ENCODE data around the gene PTEN.

Gene PTEN

GRCh38 chr10:87973635-87974034 is 110.2 kb downstream of the PTEN start:
- H2AFZ ChIP-seq (ENCODE audit: low read length) = no peak overlapping the region
- no peak overlapping the region for H3K4me2 ChIP-seq (ENCODE audit: low read depth, low read length, poor library complexity, severe bottlenecking)
- peaks cover 44% of the 10 kb centered on the region for H3K79me2 ChIP-seq (ENCODE audit: insufficient read depth, low read length)
- H3K9me2 ChIP-seq (replicated peaks; ENCODE audit: low read depth, low read length) = no peaks in the 10 kb centered on the region
- H3K4me1 ChIP-seq (ENCODE audit: insufficient read depth, low read length, poor library complexity, severe bottlenecking) = peaks cover 25% of the 10 kb centered on the region
- no peaks in the 10 kb centered on the region for H3F3A ChIP-seq (ENCODE audit: low read depth)
- H4K20me1 ChIP-seq (ENCODE audit: insufficient read depth, low read length, poor library complexity, severe bottlenecking) = no peaks in the 10 kb centered on the region
- no peak overlapping the region for H3K4me3 ChIP-seq (ENCODE audit: low read length, poor library complexity, severe bottlenecking)
- TF ChIP-seq CTCF (conservative IDR thresholded peaks at IDR 0.05; ENCODE audit: low read length) (no peak), EZH2phosphoT487 (IDR thresholded peaks at IDR 0.05; ENCODE audit: borderline replicate concordance) (no peak)
- H3K9ac ChIP-seq (ENCODE audit: low read depth, low read length, poor library complexity, severe bottlenecking) = no peak overlapping the region
- H3K27me3 ChIP-seq (ENCODE audit: insufficient read depth, low read length, poor library complexity, severe bottlenecking) = no peaks in the 10 kb centered on the region
- H3K9me3 ChIP-seq (ENCODE audit: insufficient read depth, low read depth, low read length) = 0 out of 2 replicates have a peak, but pooled peaks cover 2% of the 10 kb centered on the region
- no peaks in the 10 kb centered on the region for H3K36me3 ChIP-seq (ENCODE audit: insufficient read depth, low read length)

DNA sequence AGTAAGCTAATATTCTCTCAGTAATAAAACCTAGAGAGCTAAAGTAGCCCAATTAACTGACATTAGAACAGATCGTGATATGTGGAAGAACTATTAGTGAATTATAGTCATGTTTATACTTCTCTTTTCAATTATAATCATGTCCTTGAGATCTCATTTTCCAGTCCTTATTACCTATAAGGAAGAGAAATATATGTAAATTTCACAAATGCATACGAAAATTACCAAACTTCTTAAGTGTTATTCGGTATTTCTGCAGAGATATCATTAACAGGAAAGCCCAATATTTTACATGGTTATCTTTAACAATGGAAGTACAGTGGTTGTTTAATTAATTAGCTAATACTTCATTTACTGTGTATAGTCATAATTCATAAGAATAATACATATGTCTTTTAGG is 110.7 kb downstream of the PTEN start:
- no peaks in the 10 kb centered on the region for H3K9me2 ChIP-seq (replicated peaks; ENCODE audit: low read depth, low read length)
- no peak overlapping the region for H3K4me3 ChIP-seq (ENCODE audit: low read length, poor library complexity, severe bottlenecking)
- no peaks in the 10 kb centered on the region for H3K27me3 ChIP-seq (ENCODE audit: insufficient read depth, low read length, poor library complexity, severe bottlenecking)
- peaks cover 21% of the 10 kb centered on the region for H3K4me1 ChIP-seq (ENCODE audit: insufficient read depth, low read length, poor library complexity, severe bottlenecking)
- peaks cover 39% of the 10 kb centered on the region for H3K79me2 ChIP-seq (ENCODE audit: insufficient read depth, low read length)
- H3K36me3 ChIP-seq (ENCODE audit: insufficient read depth, low read length) = no peaks in the 10 kb centered on the region
- no peaks in the 10 kb centered on the region for H3F3A ChIP-seq (ENCODE audit: low read depth)
- TF ChIP-seq EZH2phosphoT487 (IDR thresholded peaks at IDR 0.05; ENCODE audit: borderline replicate concordance) (no peak), CTCF (conservative IDR thresholded peaks at IDR 0.05; ENCODE audit: low read length) (no peak)
- H3K4me2 ChIP-seq (ENCODE audit: low read depth, low read length, poor library complexity, severe bottlenecking) = no peak overlapping the region
- H3K9me3 ChIP-seq (ENCODE audit: insufficient read depth, low read depth, low read length) = 0 out of 2 replicates have a peak, but pooled peaks cover 2% of the 10 kb centered on the region
- no peaks in the 10 kb centered on the region for H4K20me1 ChIP-seq (ENCODE audit: insufficient read depth, low read length, poor library complexity, severe bottlenecking)
- H3K9ac ChIP-seq (ENCODE audit: low read depth, low read length, poor library complexity, severe bottlenecking) = no peak overlapping the region
- no peak overlapping the region for H2AFZ ChIP-seq (ENCODE audit: low read length)

DNA sequence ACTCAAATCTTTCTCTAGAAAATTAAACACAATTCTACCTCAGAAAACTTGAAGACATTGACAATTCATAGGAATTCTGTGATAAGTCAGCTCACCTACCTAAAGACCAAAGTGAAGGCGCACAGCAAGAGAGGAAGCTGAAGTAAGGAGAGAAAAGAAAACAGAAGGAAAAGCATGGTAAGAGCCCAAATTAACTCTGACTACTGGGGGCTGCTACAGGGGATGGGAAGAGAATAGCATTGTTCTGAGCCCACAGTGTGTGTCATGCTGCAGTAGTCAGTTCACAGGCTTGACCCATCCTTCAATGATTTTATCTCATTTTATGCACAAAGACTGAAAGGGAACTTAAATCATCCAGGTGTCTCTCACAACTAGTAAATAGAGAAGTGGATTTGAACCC is 111.3 kb downstream of the PTEN start:
- Histone ChIP-seq H3K79me2 (ENCODE audit: insufficient read depth, low read length) (peaks cover 33% of the 10 kb centered on the region), H3K36me3 (ENCODE audit: insufficient read depth, low read length) (no peaks in the 10 kb centered on the region), H3K4me3 (ENCODE audit: low read length, poor library complexity, severe bottlenecking) (no peak overlapping the region), H3F3A (ENCODE audit: low read depth) (no peaks in the 10 kb centered on the region), H4K20me1 (ENCODE audit: insufficient read depth, low read length, poor library complexity, severe bottlenecking) (no peaks in the 10 kb centered on the region), H3K4me1 (ENCODE audit: insufficient read depth, low read length, poor library complexity, severe bottlenecking) (peaks cover 17% of the 10 kb centered on the region), H3K9me2 (replicated peaks; ENCODE audit: low read depth, low read length) (no peaks in the 10 kb centered on the region), H3K9ac (ENCODE audit: low read depth, low read length, poor library complexity, severe bottlenecking) (no peak overlapping the region), H2AFZ (ENCODE audit: low read length) (no peak overlapping the region), H3K9me3 (ENCODE audit: insufficient read depth, low read depth, low read length) (0 out of 2 replicates have a peak, but pooled peaks cover 2% of the 10 kb centered on the region), H3K27me3 (ENCODE audit: insufficient read depth, low read length, poor library complexity, severe bottlenecking) (no peaks in the 10 kb centered on the region), H3K4me2 (ENCODE audit: low read depth, low read length, poor library complexity, severe bottlenecking) (no peak overlapping the region)
- TF ChIP-seq EZH2phosphoT487 (IDR thresholded peaks at IDR 0.05; ENCODE audit: borderline replicate concordance) (no peak), CTCF (conservative IDR thresholded peaks at IDR 0.05; ENCODE audit: low read length) (no peak)
